Measurements from ENCODE around the gene SEMA5B. TPM values are rescaled to one million over a fixed set of nuclear protein-coding genes. Genes with fewer than 3 reads are reported as not detected.

Gene SEMA5B
- total RNA-seq, 1 experiment from 2014 or later = 9.4 TPM

DNA sequence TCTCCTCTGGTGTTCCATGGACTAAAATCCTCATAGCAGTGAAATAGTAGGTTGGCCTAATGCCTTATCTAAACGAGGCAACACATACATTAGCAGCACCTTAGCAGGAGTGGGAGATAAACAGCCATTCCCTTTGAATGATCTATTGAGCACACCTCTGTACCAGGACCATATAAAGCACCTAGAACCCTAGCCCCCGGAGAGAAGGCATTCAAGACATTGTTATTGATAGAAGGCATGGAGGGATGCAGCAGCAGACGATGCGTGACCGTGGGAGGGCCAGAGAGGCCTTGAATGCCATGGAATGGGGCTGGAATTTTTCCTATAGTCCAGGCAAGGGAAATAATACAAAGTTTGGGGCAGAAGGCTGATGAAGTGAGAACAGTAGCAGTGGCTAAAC lies 6.6 kb upstream of the SEMA5B start:
- no peak overlapping the region for H3K4ac ChIP-seq (ENCODE audit: low read depth, low read length)
- Mint-ChIP-seq H3K27ac (0 out of 7 replicates have a peak overlapping the region, but pooled peaks of 1 of the 3 experiments have one; percentile 1), H3K27me3 (ENCODE audit: low read depth) (peaks cover 14% of the 10 kb centered on the region), H3K9me3 (no peaks in the 10 kb centered on the region), H3K36me3 (ENCODE audit: insufficient read depth in 1 of 3, low read depth in 3 of 3) (no peaks in the 10 kb centered on the region), H3K4me3 (no peak overlapping the region), H3K4me1 (peaks cover 11% of the 10 kb centered on the region in 2 experiments)
- TF ChIP-seq, protein P1, sequence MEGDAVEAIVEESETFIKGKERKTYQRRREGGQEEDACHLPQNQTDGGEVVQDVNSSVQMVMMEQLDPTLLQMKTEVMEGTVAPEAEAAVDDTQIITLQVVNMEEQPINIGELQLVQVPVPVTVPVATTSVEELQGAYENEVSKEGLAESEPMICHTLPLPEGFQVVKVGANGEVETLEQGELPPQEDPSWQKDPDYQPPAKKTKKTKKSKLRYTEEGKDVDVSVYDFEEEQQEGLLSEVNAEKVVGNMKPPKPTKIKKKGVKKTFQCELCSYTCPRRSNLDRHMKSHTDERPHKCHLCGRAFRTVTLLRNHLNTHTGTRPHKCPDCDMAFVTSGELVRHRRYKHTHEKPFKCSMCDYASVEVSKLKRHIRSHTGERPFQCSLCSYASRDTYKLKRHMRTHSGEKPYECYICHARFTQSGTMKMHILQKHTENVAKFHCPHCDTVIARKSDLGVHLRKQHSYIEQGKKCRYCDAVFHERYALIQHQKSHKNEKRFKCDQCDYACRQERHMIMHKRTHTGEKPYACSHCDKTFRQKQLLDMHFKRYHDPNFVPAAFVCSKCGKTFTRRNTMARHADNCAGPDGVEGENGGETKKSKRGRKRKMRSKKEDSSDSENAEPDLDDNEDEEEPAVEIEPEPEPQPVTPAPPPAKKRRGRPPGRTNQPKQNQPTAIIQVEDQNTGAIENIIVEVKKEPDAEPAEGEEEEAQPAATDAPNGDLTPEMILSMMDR (conservative IDR thresholded peaks at IDR 0.05) = no peak
- no peak overlapping the region for H3K4me2 ChIP-seq (ENCODE audit: insufficient read depth, insufficient read length, low read length)
- H3K27ac ChIP-seq (ENCODE audit: insufficient read length, low read depth, low read length) = no peak overlapping the region
- no peak overlapping the region for H3K56ac ChIP-seq (ENCODE audit: insufficient read length, low read depth, low read length)
- no peak overlapping the region for H2AK5ac ChIP-seq (ENCODE audit: insufficient read length, low read length)
- H2BK120ac ChIP-seq (ENCODE audit: low read depth, low read length, poor library complexity, severe bottlenecking) = no peak overlapping the region
- no peak overlapping the region for H2BK15ac ChIP-seq (ENCODE audit: low read depth, low read length)
- H3T11ph ChIP-seq (ENCODE audit: low read length) = no peak overlapping the region
- H3K18ac ChIP-seq (ENCODE audit: insufficient read length, low read depth, low read length) = no peak overlapping the region
- H3K79me1 ChIP-seq (ENCODE audit: insufficient read depth, low read depth, low read length, poor library complexity, severe bottlenecking) = no peaks in the 10 kb centered on the region
- H3K4me1 ChIP-seq (ENCODE audit: insufficient read depth, low read length) = peaks cover 2% of the 10 kb centered on the region; the same call in 1 of the 2 replicates
- no peak for DNase-seq
- no peak overlapping the region for H2BK5ac ChIP-seq (ENCODE audit: insufficient read length, low read length)
- H2AFZ ChIP-seq (ENCODE audit: low read length) = no peak overlapping the region
- H2BK12ac ChIP-seq (ENCODE audit: insufficient read length, low read depth, low read length) = no peak overlapping the region
- H3K23ac ChIP-seq (ENCODE audit: insufficient read length, low read depth, low read length) = no peak overlapping the region
- no peak overlapping the region for H2BK20ac ChIP-seq (ENCODE audit: low read depth, low read length, poor library complexity, severe bottlenecking)
- H4K91ac ChIP-seq (ENCODE audit: insufficient read length, low read depth, low read length) = no peak overlapping the region
- no peak overlapping the region for H3K14ac ChIP-seq (ENCODE audit: insufficient read depth, low read length)
- peaks cover 4% of the 10 kb centered on the region for H3K27me3 ChIP-seq (ENCODE audit: insufficient read depth, low read length)
- no peaks in the 10 kb centered on the region for H3K23me2 ChIP-seq (ENCODE audit: insufficient read length, low read depth, low read length, poor library complexity, severe bottlenecking)
- H3K9ac ChIP-seq (ENCODE audit: extremely low read depth, insufficient read length, low read length) = no peak overlapping the region
- no peak overlapping the region for H4K5ac ChIP-seq (ENCODE audit: insufficient read length, low read depth, low read length)
- no peaks in the 10 kb centered on the region for H4K20me1 ChIP-seq (ENCODE audit: control insufficient read depth, insufficient read depth, insufficient read length)
- WGBS (ENCODE audit: extremely low coverage, insufficient read length, low lambda C conversion rate) = no CpG with 5 or more reads among the region's 5 CpGs
- H4K8ac ChIP-seq (replicated peaks; ENCODE audit: insufficient read length, low read depth, low read length) = no peak overlapping the region
- no peaks in the 10 kb centered on the region for H3K79me2 ChIP-seq (ENCODE audit: insufficient read depth, low read length)
- no peaks in the 10 kb centered on the region for H3K9me3 ChIP-seq (ENCODE audit: control insufficient read depth, low read depth, low read length)

Measured in H9 (cell line).